Stimulated activated CD4-positive, alpha-beta T cell treated with anti-CD3 and anti-CD28 coated beads, Interleukin-1b, Interleukin-23, amount 100 ng/mL, for 1 hour (primary cell): ENCODE measurements around the gene KLHL10.

Experiments
- DNase-seq, 2 donors: peaks; one replicate each; pipeline ENCODE4 v3.0.0-alpha.2; 2020; ENCODE audit warnings: low read depth in 2 of 2

Gene KLHL10

GRCh38 chr17:41895617-41896016 is 58.0 kb downstream of the KLHL10 start:
- DNase-seq: no peak

- no peak for DNase-seq
These were observed 59.1 kb downstream of the KLHL10 start for GRCh38 chr17:41896726-41897125.
